Measurements from ENCODE around the gene ABTB1.

DNA sequence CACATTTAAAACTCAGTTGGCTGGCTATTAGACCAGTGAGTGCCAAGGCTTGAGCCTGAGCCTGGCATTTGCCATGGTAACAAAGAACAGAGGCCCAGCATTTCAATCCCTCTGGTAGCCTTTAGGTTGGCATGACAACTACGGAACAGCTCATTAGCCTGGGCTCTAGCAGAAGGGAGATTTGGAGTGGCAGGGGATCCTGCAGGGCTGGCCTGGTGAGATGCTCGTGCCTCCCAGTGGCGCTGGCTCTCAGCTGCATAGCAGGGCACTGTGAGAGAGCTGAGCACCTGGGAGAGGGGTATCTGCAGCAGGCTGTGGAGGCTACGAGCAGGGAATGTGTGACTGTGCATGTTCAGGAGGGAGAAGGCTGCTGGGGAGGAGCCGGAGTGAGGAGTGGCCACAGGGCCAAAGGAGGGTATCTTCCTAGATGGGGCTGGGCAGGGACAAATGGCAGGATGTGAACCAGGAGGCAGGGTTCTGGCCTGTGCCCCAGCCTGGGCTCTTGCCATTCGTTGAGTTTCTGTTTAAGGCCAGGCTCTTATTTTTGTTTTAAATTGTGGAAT, 5.6 kb upstream of the ABTB1 start:
- TF ChIP-seq, protein P1, sequence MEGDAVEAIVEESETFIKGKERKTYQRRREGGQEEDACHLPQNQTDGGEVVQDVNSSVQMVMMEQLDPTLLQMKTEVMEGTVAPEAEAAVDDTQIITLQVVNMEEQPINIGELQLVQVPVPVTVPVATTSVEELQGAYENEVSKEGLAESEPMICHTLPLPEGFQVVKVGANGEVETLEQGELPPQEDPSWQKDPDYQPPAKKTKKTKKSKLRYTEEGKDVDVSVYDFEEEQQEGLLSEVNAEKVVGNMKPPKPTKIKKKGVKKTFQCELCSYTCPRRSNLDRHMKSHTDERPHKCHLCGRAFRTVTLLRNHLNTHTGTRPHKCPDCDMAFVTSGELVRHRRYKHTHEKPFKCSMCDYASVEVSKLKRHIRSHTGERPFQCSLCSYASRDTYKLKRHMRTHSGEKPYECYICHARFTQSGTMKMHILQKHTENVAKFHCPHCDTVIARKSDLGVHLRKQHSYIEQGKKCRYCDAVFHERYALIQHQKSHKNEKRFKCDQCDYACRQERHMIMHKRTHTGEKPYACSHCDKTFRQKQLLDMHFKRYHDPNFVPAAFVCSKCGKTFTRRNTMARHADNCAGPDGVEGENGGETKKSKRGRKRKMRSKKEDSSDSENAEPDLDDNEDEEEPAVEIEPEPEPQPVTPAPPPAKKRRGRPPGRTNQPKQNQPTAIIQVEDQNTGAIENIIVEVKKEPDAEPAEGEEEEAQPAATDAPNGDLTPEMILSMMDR (IDR thresholded peaks at IDR 0.05; ENCODE audit: insufficient read depth, low read depth, low read length), result no peak
- TF ChIP-seq EZH2 (IDR thresholded peaks at IDR 0.05; ENCODE audit: insufficient read depth, low read length), result no peak
